ENCODE results near the gene ARSJ.

ARSJ gene

GRCh38 chr4:113885291-113885690, 94.2 kb downstream of the ARSJ start:
- no peak for DNase-seq

GRCh38 chr4:113884655-113885054, 94.8 kb downstream of the ARSJ start:
- DNase-seq: no peak

GRCh38 chr4:113882668-113883067, 96.8 kb downstream of the ARSJ start:
- DNase-seq: no peak

- no peak for DNase-seq
These were observed 98.2 kb downstream of the ARSJ start for GRCh38 chr4:113881256-113881655.

- no peak for DNase-seq
These were observed 99.0 kb downstream of the ARSJ start for GRCh38 chr4:113880240-113881028.

GRCh38 chr4:113878668-113879067, 100.8 kb downstream of the ARSJ start:
- no peak for DNase-seq

GRCh38 chr4:113874480-113874879, 105.0 kb downstream of the ARSJ start:
- DNase-seq: no peak

- no peak for DNase-seq
These were observed 105.9 kb downstream of the ARSJ start for GRCh38 chr4:113873508-113873907.

- no peak for DNase-seq
These were observed 106.8 kb downstream of the ARSJ start for GRCh38 chr4:113872426-113873260.

- DNase-seq: no peak
These were observed 108.4 kb downstream of the ARSJ start for GRCh38 chr4:113871080-113871479.

- no peak for DNase-seq
These were observed 109.6 kb downstream of the ARSJ start for GRCh38 chr4:113869743-113870375.

- DNase-seq: no peak
These were observed 112.8 kb downstream of the ARSJ start for GRCh38 chr4:113866611-113867010.

- no peak for DNase-seq
These were observed 120.5 kb downstream of the ARSJ start for GRCh38 chr4:113858924-113859323.

GRCh38 chr4:113851816-113852215, 127.6 kb downstream of the ARSJ start:
- DNase-seq: no peak

All from activated gamma-delta T cell (primary cell).